Subcutaneous abdominal adipose tissue (tissue), 5 donors: ENCODE data around the gene KCNA5.

Source experiments
- H3K27ac ChIP-seq: one replicate; pipeline ENCODE4 v1.7.0; 2013; ENCODE audit warnings: low read depth, mild to moderate bottlenecking, inconsistent platforms, low read length, moderate library complexity
- H3K27me3 ChIP-seq, 5 donors: one replicate each; pipeline ENCODE4 v1.7.0; 2013; ENCODE audit warnings: low read length in 5 of 5, inconsistent platforms in 1 of 5; ENCODE audit not compliant: control insufficient read depth in 5 of 5, insufficient read depth in 4 of 5
- H3K36me3 ChIP-seq, 5 donors: one replicate each; pipeline ENCODE4 v1.7.0; 2013; ENCODE audit warnings: low read length in 5 of 5; ENCODE audit not compliant: control insufficient read depth in 5 of 5, insufficient read depth in 5 of 5
- H3K4me1 ChIP-seq, 5 donors: one replicate each; pipeline ENCODE4 v1.7.0; 2013; ENCODE audit warnings: low read length in 5 of 5, mild to moderate bottlenecking in 3 of 5, moderate library complexity in 1 of 5; ENCODE audit not compliant: control insufficient read depth in 5 of 5, insufficient read depth in 5 of 5
- H3K4me3 ChIP-seq, 5 donors: one replicate each; pipeline ENCODE4 v1.7.0; 2013; ENCODE audit warnings: low read length in 5 of 5, low read depth in 1 of 5
- H3K9ac ChIP-seq, 5 donors: one replicate each; pipeline ENCODE4 v1.7.0; 2013; ENCODE audit warnings: low read length in 5 of 5, mild to moderate bottlenecking in 4 of 5, moderate library complexity in 3 of 5
- H3K9me3 ChIP-seq, 5 donors: one replicate each; pipeline ENCODE4 v1.7.0; 2013; ENCODE audit warnings: low read length in 5 of 5; ENCODE audit not compliant: control insufficient read depth in 5 of 5
- donor health status: healthy.
- donor health status: healthy.
- donor health status: healthy.
- donor health status: healthy.
- donor health status: healthy.

Gene KCNA5

DNA sequence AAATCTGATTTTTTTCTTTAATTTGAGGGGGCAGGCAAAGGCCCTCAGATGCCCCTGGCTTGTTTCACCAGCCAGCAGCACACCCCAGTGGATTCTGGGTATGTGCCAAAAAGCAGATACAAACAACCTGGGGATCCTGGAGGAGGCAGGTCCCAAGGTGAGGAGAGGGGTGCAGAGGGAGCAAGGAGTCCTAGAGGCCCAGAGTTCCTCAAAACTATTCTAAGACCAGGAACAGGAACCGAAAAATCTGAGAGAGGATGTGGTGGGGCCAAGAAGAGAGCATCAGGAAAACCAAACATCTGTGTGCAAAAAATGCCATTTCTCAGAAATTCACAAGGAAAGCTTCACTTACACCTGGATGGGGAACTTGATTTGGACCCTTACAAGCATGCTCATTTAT lies 8.2 kb downstream of the KCNA5 start:
- Histone ChIP-seq H3K9me3 (no peaks in the 10 kb centered on the region), H3K9ac (no peak overlapping the region), H3K4me1 (peaks cover 0 to 16% (median 6%) of the 10 kb centered on the region in 5 donors), H3K27ac (no peak overlapping the region), H3K36me3 (no peaks in the 10 kb centered on the region), H3K27me3 (peaks cover 0 to 9% (median 7%) of the 10 kb centered on the region in 5 donors), H3K4me3 (no peak overlapping the region)

DNA sequence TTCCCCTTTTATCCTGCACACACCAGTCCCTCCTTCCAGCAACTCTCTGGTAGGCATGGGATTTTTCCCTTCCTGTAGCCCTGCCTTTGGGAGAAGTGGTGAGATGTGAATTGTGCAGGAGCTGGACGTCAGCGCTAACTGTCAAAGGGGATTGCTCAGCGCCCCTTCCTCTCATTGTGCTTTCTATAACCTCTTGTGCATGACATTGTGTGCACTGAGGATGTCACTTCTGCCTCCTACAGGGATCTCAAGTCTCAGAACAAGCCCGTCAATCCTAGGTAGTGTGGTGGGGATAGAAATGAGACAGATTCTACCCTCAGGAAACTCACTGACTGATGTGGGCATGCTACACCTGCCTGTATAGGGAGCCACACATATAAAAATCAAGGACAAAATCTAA lies 8.7 kb downstream of the KCNA5 start:
- no peak overlapping the region for H3K9ac ChIP-seq
- no peaks in the 10 kb centered on the region for H3K9me3 ChIP-seq

DNA sequence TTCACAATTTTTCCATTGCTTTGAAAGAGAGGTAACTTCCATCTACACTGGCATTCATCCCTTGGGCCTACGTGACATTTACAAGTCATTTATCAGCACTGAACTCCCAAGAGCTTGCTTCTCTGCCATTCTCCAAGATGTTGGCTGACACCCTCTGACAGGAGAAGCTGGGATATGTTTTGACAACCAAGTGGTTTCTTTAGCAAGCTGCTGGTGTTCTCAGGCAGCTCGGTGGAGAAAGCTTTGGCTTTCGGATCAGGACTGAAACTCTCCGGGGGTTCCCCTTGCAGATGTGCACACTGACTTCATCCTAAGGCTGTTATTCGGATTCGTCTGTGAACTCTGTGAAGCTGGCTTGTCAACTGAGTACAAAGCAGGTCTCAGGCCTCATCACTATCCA lies 15.7 kb downstream of the KCNA5 start:
- Histone ChIP-seq H3K9me3 (no peaks in the 10 kb centered on the region), H3K9ac (no peak overlapping the region), H3K27ac (no peak overlapping the region), H3K4me3 (no peak overlapping the region), H3K36me3 (no peaks in the 10 kb centered on the region), H3K4me1 (no peaks in the 10 kb centered on the region), H3K27me3 (peaks cover 0 to 6% (median 0%) of the 10 kb centered on the region in 5 donors)

More for the DNA sequence above, 8.7 kb downstream of the KCNA5 start:
- Histone ChIP-seq H3K27ac (no peak overlapping the region), H3K4me1 (peaks cover 0 to 16% (median 6%) of the 10 kb centered on the region in 5 donors), H3K36me3 (no peaks in the 10 kb centered on the region), H3K4me3 (no peak overlapping the region), H3K27me3 (peaks cover 0 to 8% (median 5%) of the 10 kb centered on the region in 5 donors)

DNA sequence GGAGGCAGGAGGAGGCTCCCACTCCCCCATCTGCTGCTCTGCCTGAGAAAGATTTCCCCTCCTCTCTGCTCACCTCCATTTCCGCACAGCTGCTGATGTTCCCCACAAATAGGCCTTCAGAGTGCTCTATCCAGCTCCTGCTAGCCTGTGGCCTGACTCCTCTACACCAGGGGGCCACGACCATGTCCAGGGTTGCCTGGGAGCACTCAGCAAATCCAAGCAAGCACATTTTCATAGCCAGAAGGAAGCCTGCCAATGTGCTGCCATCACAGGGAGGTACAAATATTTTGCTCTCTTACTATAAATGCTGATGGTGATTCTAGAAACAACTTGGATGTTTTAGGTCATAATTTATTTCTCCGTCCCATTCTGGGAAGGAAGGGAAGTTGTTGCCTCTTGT lies 17.3 kb downstream of the KCNA5 start:
- no peak overlapping the region for H3K9ac ChIP-seq

DNA sequence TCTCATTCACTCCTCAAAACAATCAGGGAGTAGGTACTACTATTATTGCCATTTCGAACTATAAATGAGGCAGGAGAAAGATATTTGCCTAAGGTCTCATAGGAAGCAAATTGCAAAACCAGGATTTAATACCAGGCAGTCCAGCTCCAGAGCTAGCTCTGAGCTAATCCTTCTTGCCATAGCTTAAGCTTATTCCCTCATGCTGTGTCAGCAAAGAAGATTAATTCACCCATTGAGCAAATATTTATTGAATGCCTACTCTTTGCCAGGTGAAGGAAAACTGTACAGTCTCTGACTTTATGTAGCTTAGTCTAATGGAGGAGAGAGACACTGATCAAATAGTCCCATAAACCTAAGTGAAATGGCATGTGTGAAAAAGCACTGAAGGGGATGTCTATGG lies 19.5 kb downstream of the KCNA5 start:
- Histone ChIP-seq H3K4me3 (no peak overlapping the region), H3K27ac (no peak overlapping the region), H3K27me3 (peaks cover 0 to 6% (median 0%) of the 10 kb centered on the region in 5 donors), H3K9me3 (peaks cover 0 to 2% (median 0%) of the 10 kb centered on the region in 5 donors), H3K36me3 (no peaks in the 10 kb centered on the region), H3K4me1 (no peaks in the 10 kb centered on the region), H3K9ac (no peak overlapping the region)

More for the DNA sequence above, 17.3 kb downstream of the KCNA5 start:
- Histone ChIP-seq H3K27ac (no peak overlapping the region), H3K9me3 (no peaks in the 10 kb centered on the region), H3K4me1 (no peaks in the 10 kb centered on the region), H3K27me3 (peaks cover 0 to 6% (median 0%) of the 10 kb centered on the region in 5 donors), H3K36me3 (no peaks in the 10 kb centered on the region), H3K4me3 (no peak overlapping the region)

DNA sequence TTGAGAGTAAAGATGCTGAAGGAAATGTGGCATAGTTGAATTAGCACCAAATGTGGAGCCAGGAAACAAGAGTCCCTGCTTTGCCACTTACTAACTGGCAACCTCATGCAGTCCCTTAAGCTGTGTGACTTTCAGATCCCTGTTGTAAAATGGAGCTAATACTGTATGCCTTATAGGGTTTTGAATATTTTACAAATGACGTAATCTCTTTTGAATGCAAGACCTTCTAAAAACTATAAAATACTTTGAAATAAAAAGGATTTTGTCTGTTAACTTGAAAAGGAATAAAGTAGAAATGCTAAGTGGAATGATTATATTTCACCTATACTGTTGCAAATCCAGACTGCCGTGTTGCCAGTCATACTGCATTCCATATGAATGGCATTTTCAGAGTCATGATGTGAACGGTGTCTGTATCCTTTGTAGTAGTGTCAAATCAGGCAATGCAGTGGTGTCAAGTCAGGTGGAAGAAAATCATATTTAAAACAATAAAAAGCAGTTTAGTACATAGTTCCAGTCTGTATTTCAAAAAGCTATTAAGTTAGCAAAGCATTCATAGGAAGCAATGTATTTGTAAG lies 21.3 kb downstream of the KCNA5 start:
- no peak overlapping the region for H3K27ac ChIP-seq

DNA sequence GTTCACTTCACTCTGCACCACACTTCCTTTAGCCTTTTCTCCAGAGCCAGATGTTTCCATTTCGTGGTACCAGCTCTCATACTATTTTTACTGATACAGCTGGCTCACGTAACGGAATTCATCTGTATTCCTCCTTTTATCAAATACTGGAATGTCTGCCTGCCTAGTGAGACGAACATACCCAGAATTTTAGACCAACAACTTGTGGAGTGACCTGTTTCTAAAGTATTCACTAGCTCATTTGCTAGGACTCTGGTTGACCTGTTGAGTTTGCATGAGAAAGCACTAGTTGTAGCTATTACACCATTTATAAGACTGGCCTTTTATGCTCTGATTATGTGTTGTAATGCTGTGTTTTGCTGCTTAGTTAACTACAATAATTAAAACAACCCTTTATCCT lies 22.6 kb downstream of the KCNA5 start:
- Histone ChIP-seq H3K36me3 (no peaks in the 10 kb centered on the region), H3K27ac (no peak overlapping the region), H3K9me3 (peaks cover 0 to 2% (median 0%) of the 10 kb centered on the region in 5 donors), H3K9ac (no peak overlapping the region), H3K4me3 (no peak overlapping the region), H3K27me3 (peaks cover 0 to 6% (median 0%) of the 10 kb centered on the region in 5 donors), H3K4me1 (no peaks in the 10 kb centered on the region)

More for the DNA sequence above, 21.3 kb downstream of the KCNA5 start:
- no peaks in the 10 kb centered on the region for H3K36me3 ChIP-seq
- H3K9ac ChIP-seq, result no peak overlapping the region
- peaks cover 0 to 2% (median 0%) of the 10 kb centered on the region in 5 donors for H3K9me3 ChIP-seq
- no peak overlapping the region for H3K4me3 ChIP-seq
- H3K27me3 ChIP-seq, result peaks cover 0 to 6% (median 0%) of the 10 kb centered on the region in 5 donors
- H3K4me1 ChIP-seq, result no peaks in the 10 kb centered on the region

DNA sequence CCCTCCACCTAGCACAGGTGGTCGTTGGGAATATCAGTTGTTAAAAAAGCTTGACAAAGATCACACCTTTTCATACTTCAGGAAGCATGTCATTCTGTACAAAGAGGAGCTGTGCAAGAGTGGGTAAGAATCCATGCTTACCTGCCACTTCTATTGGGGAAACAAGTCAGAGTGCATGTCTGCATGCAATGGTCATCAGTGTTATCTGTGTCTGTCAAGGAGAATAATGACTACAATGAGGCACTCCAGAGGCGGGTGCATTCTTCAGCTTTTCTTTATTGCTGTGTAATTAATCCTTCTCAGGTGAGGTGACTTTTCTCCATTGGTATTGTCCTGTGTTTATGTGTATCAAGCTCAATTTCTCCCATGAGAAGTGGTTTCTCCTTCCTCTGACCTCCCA lies 24.4 kb downstream of the KCNA5 start:
- Histone ChIP-seq H3K27ac (no peak overlapping the region), H3K9me3 (peaks cover 0 to 2% (median 0%) of the 10 kb centered on the region in 5 donors), H3K4me3 (no peak overlapping the region), H3K4me1 (no peaks in the 10 kb centered on the region), H3K27me3 (peaks cover 0 to 6% (median 0%) of the 10 kb centered on the region in 5 donors), H3K9ac (no peak overlapping the region), H3K36me3 (no peaks in the 10 kb centered on the region)

DNA sequence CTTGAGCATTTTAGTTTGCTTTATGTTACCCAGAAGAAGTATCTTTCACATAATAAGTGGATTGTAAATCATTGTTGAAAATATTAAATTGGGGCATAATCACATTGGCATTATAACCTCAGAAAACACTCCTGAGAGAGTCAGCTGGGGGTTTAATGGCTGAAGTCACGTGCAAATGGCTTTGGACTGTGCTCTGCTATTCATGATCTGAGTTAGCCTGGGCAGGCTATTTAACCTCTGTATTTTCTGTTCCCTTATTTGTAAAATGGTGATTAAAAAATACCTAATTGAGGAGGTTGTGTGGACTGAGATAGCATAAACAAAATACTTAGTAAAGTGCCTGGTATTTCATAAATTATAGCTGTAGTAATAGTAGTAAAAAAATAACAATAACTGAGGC lies 24.9 kb downstream of the KCNA5 start:
- H3K36me3 ChIP-seq, result no peaks in the 10 kb centered on the region
- H3K27me3 ChIP-seq, result peaks cover 0 to 3% (median 0%) of the 10 kb centered on the region in 5 donors
- H3K27ac ChIP-seq, result no peak overlapping the region
- no peaks in the 10 kb centered on the region for H3K4me1 ChIP-seq
- no peak overlapping the region for H3K9ac ChIP-seq
- H3K9me3 ChIP-seq, result peaks cover 0 to 2% (median 0%) of the 10 kb centered on the region in 5 donors
- H3K4me3 ChIP-seq, result no peak overlapping the region

DNA sequence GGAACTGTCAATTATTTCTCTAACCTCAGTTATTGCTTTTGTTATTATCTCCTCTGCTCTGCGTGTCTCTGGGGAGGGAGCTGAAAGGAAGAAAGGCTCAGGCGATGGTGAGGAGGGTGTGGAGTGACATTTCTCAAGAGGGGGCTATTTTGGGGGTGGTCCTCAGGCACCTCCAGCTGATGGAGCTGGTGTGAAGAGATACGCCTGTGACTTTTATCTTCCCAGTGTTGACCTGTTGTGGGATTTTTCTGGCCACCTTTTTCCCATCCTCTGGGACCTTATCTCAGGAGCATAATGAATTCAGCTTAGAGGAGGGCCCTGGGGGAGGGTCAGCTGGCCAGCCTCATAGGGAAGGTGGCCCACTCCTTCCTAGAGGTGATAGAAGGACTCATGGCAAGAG lies 26.4 kb downstream of the KCNA5 start:
- Histone ChIP-seq H3K9ac (no peak overlapping the region), H3K9me3 (peaks cover 0 to 2% (median 0%) of the 10 kb centered on the region in 5 donors), H3K27ac (no peak overlapping the region), H3K4me1 (no peaks in the 10 kb centered on the region), H3K4me3 (no peak overlapping the region), H3K27me3 (peaks cover 0 to 8% (median 0%) of the 10 kb centered on the region in 5 donors), H3K36me3 (no peaks in the 10 kb centered on the region)
